ENCODE measurements around the gene ARFGAP2. TPM values are rescaled to one million over a fixed set of nuclear protein-coding genes. Genes with fewer than 3 reads are reported as not detected.

ARFGAP2 gene
- total and polyA plus RNA-seq, 9 of the 15 experiments (the other 6 are each of a cell fraction or from before 2014, with no cell fraction given), result 29.1 to 140 (median 90.1) TPM

DNA sequence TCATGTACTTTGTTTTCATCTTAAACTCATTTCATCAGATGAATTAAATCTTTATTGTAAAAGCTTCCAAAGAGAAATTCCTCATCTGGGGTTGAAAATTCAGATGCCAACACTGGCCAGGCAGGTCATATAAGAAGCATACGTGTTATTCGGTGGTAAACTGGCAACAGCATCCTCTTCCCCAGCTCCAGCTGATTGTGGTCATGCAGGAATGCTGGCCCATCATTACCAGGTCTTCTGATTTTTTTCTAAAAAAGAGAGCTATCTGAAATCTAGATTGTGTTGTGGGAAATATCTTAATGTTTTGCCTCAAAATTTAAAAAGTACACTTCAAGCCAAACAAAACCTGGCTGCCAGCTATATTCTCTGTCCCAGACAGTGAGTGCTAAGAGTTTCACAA is 53.6 kb downstream of the ARFGAP2 start:
- H4K20me1 ChIP-seq (replicated peaks; ENCODE audit: control insufficient read depth, insufficient read depth, low read length), result no peaks in the 10 kb centered on the region
- no peak overlapping the region for H3K27ac ChIP-seq (ENCODE audit: extremely low read depth, low read depth, low read length)
- H3K9ac ChIP-seq (ENCODE audit: insufficient read depth in 1 of 2, low read depth in 2 of 2, low read length in 2 of 2), result no peak overlapping the region
- FAIRE-seq, result no peak
- intact Hi-C loops (cut with micrococcal nuclease), result no loop called here
- in situ Hi-C loops (cut with MboI), result no loop called here
- no peaks in the 10 kb centered on the region for H3K27me3 ChIP-seq (ENCODE audit: control insufficient read depth in 2 of 2, insufficient read depth in 2 of 2, low read length in 2 of 2)
- TF ChIP-seq ZKSCAN3 (CRISPR knock-in tag; IDR thresholded peaks at IDR 0.05), result no peak
- no peak for TF ChIP-seq BRF1 (IDR thresholded peaks at IDR 0.05; ENCODE audit: borderline replicate concordance, extremely low read depth, insufficient read length)
- no peak for TF ChIP-seq RBM17 (IDR thresholded peaks at IDR 0.05; ENCODE audit: borderline replicate concordance, low read depth, low read length)
- no peak for TF ChIP-seq ZKSCAN8 (CRISPR knock-in tag; IDR thresholded peaks at IDR 0.05)
- TF ChIP-seq, protein P1, sequence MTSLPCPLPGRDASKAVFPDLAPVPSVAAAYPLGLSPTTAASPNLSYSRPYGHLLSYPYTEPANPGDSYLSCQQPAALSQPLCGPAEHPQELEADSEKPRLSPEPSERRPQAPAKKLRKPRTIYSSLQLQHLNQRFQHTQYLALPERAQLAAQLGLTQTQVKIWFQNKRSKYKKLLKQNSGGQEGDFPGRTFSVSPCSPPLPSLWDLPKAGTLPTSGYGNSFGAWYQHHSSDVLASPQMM (CRISPR knock-in tag; IDR thresholded peaks at IDR 0.05), result no peak
- no peak for TF ChIP-seq RBM39 (optimal IDR thresholded peaks at IDR 0.05; ENCODE audit: low read depth, low read length)
- TF ChIP-seq HDAC8 (tag; IDR thresholded peaks at IDR 0.05), result no peak
- no peak for TF ChIP-seq POLR2AphosphoS2 (IDR thresholded peaks at IDR 0.05; ENCODE audit: low read length)
- TF ChIP-seq ZNF644 (tag; IDR thresholded peaks at IDR 0.05; ENCODE audit: low read depth), result no peak
- no peak for TF ChIP-seq ZNF232 (CRISPR knock-in tag; IDR thresholded peaks at IDR 0.05)
- no peak for TF ChIP-seq SP1 (CRISPR knock-in tag; IDR thresholded peaks at IDR 0.05)
- no peak for TF ChIP-seq SRF (CRISPR knock-in tag; IDR thresholded peaks at IDR 0.05)
- TF ChIP-seq, protein P2, sequence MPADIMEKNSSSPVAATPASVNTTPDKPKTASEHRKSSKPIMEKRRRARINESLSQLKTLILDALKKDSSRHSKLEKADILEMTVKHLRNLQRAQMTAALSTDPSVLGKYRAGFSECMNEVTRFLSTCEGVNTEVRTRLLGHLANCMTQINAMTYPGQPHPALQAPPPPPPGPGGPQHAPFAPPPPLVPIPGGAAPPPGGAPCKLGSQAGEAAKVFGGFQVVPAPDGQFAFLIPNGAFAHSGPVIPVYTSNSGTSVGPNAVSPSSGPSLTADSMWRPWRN (IDR thresholded peaks at IDR 0.05; ENCODE audit: low read depth), result no peak
- TF ChIP-seq SMARCB1 (IDR thresholded peaks at IDR 0.05; ENCODE audit: insufficient read length, low read depth), result no peak
- H2AFZ ChIP-seq (ENCODE audit: low read depth, low read length), result no peak overlapping the region
- 13% methylated on average over 2 of the region's 2 CpGs for WGBS (ENCODE audit: insufficient coverage, low coverage, missing lambda C conversion rate)
- H3K4me3 ChIP-seq, result no peak overlapping the region
- POLR2A ChIA-PET, result interaction anchor here (0.7 to 1.0 kb wide), 2 partner anchors 9 to 49 kb away, joined by 3 to 5 read pairs; no protein-coding TSS in a partner anchor
- H3K79me2 ChIP-seq (ENCODE audit: control insufficient read depth, insufficient read depth, low read length), result no peaks in the 10 kb centered on the region
- H3K9me3 ChIP-seq (replicated peaks; ENCODE audit: control insufficient read depth, insufficient read depth, low read depth, low read length), result no peaks in the 10 kb centered on the region
- CTCF ChIA-PET (ENCODE audit: low intra/inter-chr PET ratio), result no interaction called here
- no peak for ATAC-seq
- no peaks in the 10 kb centered on the region for H3K9me1 ChIP-seq (ENCODE audit: control insufficient read depth, insufficient read depth, low read length)
- H3K4me2 ChIP-seq (ENCODE audit: insufficient read depth, low read length), result no peak overlapping the region
- H3K36me3 ChIP-seq (ENCODE audit: control insufficient read depth, insufficient read depth, low read length), result no peaks in the 10 kb centered on the region
- no TSS peak for BruUV-seq (replicated peaks)
- no peak for DNase-seq (ENCODE audit: extremely low read depth in 1 of 4, low spot score in 3 of 4)
- H3K4me1 ChIP-seq (replicated peaks in 1 of 2; ENCODE audit: control insufficient read depth in 2 of 2, insufficient read depth in 2 of 2, low read length in 2 of 2), result peaks cover 0 to 4% of the 10 kb centered on the region in 2 experiments; a peak in 4 of 5 replicates
